Smooth muscle cell (in vitro differentiated cells): Measurements from ENCODE around the gene VSX2. TPM values are rescaled to one million over a fixed set of nuclear protein-coding genes. Genes with fewer than 3 reads are reported as not detected.

ENCODE experiments used
- DNase-seq: peaks from one replicate; lab custom pipeline; 2025; ENCODE audit not compliant: unreplicated experiment; lab: John Stamatoyannopoulos, UW
- H2AFZ ChIP-seq: fragments of 200-600 bp; sonication (generic); 2 replicates; pipeline ENCODE4 v1.6.0; 2016; ENCODE audit warnings: antibody characterized with exemption, low read depth, mild to moderate bottlenecking
- H3F3A ChIP-seq: fragments of 200-600 bp; sonication (generic); 2 replicates; pipeline ENCODE4 v1.6.0; 2017; ENCODE audit warnings: antibody characterized with exemption, low read depth
- H3K27ac ChIP-seq: fragments of 200-600 bp; sonication (generic); 2 replicates; pipeline ENCODE4 v1.5.1; 2016; ENCODE audit warnings: low read depth, mild to moderate bottlenecking
- H3K27me3 ChIP-seq: fragments of 200-600 bp; sonication (generic); 2 replicates; pipeline ENCODE4 v1.6.1; 2016; ENCODE audit warnings: low read depth, mild to moderate bottlenecking
- H3K36me3 ChIP-seq: fragments of 200-600 bp; sonication (generic); 2 replicates; pipeline ENCODE4 v1.5.1; 2016; ENCODE audit warnings: low read depth
- H3K4me1 ChIP-seq: fragments of 200-600 bp; sonication (generic); 2 replicates; pipeline ENCODE4 v1.5.1; 2016; ENCODE audit warnings: low read depth
- H3K4me2 ChIP-seq: fragments of 200-600 bp; sonication (generic); 2 replicates; pipeline ENCODE4 v1.6.0; 2016; ENCODE audit warnings: mild to moderate bottlenecking
- H3K4me3 ChIP-seq: fragments of 200-600 bp; sonication (generic); 2 replicates; pipeline ENCODE4 v1.5.1; 2016; ENCODE audit warnings: mild to moderate bottlenecking
- H3K79me2 ChIP-seq: fragments of 200-600 bp; sonication (generic); 2 replicates; pipeline ENCODE4 v1.6.0; 2016; ENCODE audit warnings: low read depth, mild to moderate bottlenecking
- H3K9ac ChIP-seq: fragments of 200-600 bp; sonication (generic); 2 replicates; pipeline ENCODE4 v1.6.0; 2016; ENCODE audit warnings: low read depth
- H3K9me3 ChIP-seq: fragments of 200-600 bp; sonication (generic); replicated peaks from 2 replicates; pipeline ENCODE4 v1.5.1; 2016; ENCODE audit warnings: low read depth
- H4K20me1 ChIP-seq: fragments of 200-600 bp; sonication (generic); 2 replicates; pipeline ENCODE4 v1.6.0; 2016; ENCODE audit warnings: low read depth
- CTCF ChIP-seq: fragments of 200-600 bp; sonication (generic); IDR thresholded peaks from 2 replicates; pipeline ENCODE4 v1.5.1; 2017; ENCODE audit warnings: borderline replicate concordance, mild to moderate bottlenecking, antibody characterized with exemption; ENCODE audit not compliant: insufficient read depth, poor library complexity, severe bottlenecking
- WGBS: methylation state at CpG from one replicate; pipeline ENCODE4 v1.1.7; 2016; ENCODE audit warnings: low lambda C conversion rate; 5-methylcytosine and 5-hydroxymethylcytosine counted together
- polyA plus RNA-seq: library from polyadenylated mRNA; unstranded; fragments of >200 nt; fragmentation: Nextera tagmentation; extraction: Ambion mirVana; gene quantifications from 2 replicates; pipeline ENCODE4 v1.2.1, GENCODE V29; 2016
- total RNA-seq: library from RNA; depleted of rRNA; stranded (reverse); fragments of >200 nt; gene quantifications from 2 replicates; pipeline ENCODE4 v1.2.3, GENCODE V29; 2014

Gene VSX2
- total and polyA plus RNA-seq, 2 experiments from 2014 or later, result not detected

GRCh38 chr14:74195623-74196022 lies 43.6 kb upstream of the VSX2 start:
- Histone ChIP-seq H3F3A (no peaks in the 10 kb centered on the region), H3K36me3 (no peaks in the 10 kb centered on the region), H3K4me3 (no peak overlapping the region), H3K27me3 (no peaks in the 10 kb centered on the region), H3K4me2 (no peak overlapping the region), H3K4me1 (no peaks in the 10 kb centered on the region), H3K79me2 (no peaks in the 10 kb centered on the region), H2AFZ (no peak overlapping the region), H4K20me1 (no peaks in the 10 kb centered on the region), H3K9ac (no peak overlapping the region), H3K9me3 (no peaks in the 10 kb centered on the region), H3K27ac (no peak overlapping the region)
- no peak for DNase-seq
- 96% methylated on average over 7 of the region's 7 CpGs for WGBS
- TF ChIP-seq CTCF, result no peak

- H3F3A ChIP-seq, result no peaks in the 10 kb centered on the region
- H3K4me3 ChIP-seq, result no peak overlapping the region
- no peak for DNase-seq
- no peak overlapping the region for H3K9ac ChIP-seq
- H3K4me2 ChIP-seq, result no peak overlapping the region
- no peak overlapping the region for H2AFZ ChIP-seq
- H3K4me1 ChIP-seq, result peaks cover 13% of the 10 kb centered on the region
- H3K27ac ChIP-seq, result no peak overlapping the region
- no peak for TF ChIP-seq CTCF
- no peaks in the 10 kb centered on the region for H4K20me1 ChIP-seq
- 90% methylated on average over 7 of the region's 7 CpGs for WGBS
- no peaks in the 10 kb centered on the region for H3K9me3 ChIP-seq
- no peaks in the 10 kb centered on the region for H3K36me3 ChIP-seq
- no peaks in the 10 kb centered on the region for H3K79me2 ChIP-seq
- H3K27me3 ChIP-seq, result no peaks in the 10 kb centered on the region
Observed at GRCh38 chr14:74198441-74199234, 40.6 kb upstream of the VSX2 start.

GRCh38 chr14:74202113-74202512 lies 37.1 kb upstream of the VSX2 start:
- Histone ChIP-seq H3K9ac (no peak overlapping the region), H4K20me1 (no peaks in the 10 kb centered on the region), H3K79me2 (no peaks in the 10 kb centered on the region), H3K4me1 (peaks cover 22% of the 10 kb centered on the region), H3K9me3 (no peaks in the 10 kb centered on the region), H3K4me3 (no peak overlapping the region), H3K27me3 (no peaks in the 10 kb centered on the region), H3F3A (no peaks in the 10 kb centered on the region), H3K36me3 (no peaks in the 10 kb centered on the region), H2AFZ (no peak overlapping the region), H3K4me2 (no peak overlapping the region), H3K27ac (no peak overlapping the region)
- DNase-seq, result no peak
- TF ChIP-seq CTCF, result no peak

GRCh38 chr14:74203639-74204038 lies 35.6 kb upstream of the VSX2 start:
- H3K27ac ChIP-seq, result no peak overlapping the region
- 92% methylated on average over 8 of the region's 8 CpGs for WGBS
- H3K4me3 ChIP-seq, result no peak overlapping the region
- no peaks in the 10 kb centered on the region for H3K36me3 ChIP-seq
- no peak overlapping the region for H3K9ac ChIP-seq
- H3K4me2 ChIP-seq, result no peak overlapping the region
- DNase-seq, result no peak
- H3F3A ChIP-seq, result no peaks in the 10 kb centered on the region
- no peaks in the 10 kb centered on the region for H4K20me1 ChIP-seq
- H3K27me3 ChIP-seq, result peaks cover 5% of the 10 kb centered on the region
- H3K9me3 ChIP-seq, result no peaks in the 10 kb centered on the region
- no peak overlapping the region for H2AFZ ChIP-seq
- peaks cover 22% of the 10 kb centered on the region for H3K4me1 ChIP-seq
- no peaks in the 10 kb centered on the region for H3K79me2 ChIP-seq
- TF ChIP-seq CTCF, result no peak
